ENCODE results near the gene PATL1. TPM values are rescaled to one million over a fixed set of nuclear protein-coding genes. Genes with fewer than 3 reads are reported as not detected.

Gene PATL1
- total RNA-seq, 4 donors from 2014 or later = 3.5 to 43.0 (median 17.3) TPM

GRCh38 chr11:59666969-59667368, 1.9 kb downstream of the PATL1 start:
- no peak for TF ChIP-seq POLR2A (IDR thresholded peaks at IDR 0.05)
- no peak for TF ChIP-seq CTCF (IDR thresholded peaks at IDR 0.05)
- Histone ChIP-seq H3K27ac (peak overlapping the region; percentile 95 to 98), H3K36me3 (no peaks in the 10 kb centered on the region), H3K4me3 (no peak overlapping the region), H3K9me3 (no peaks in the 10 kb centered on the region), H3K27me3 (no peaks in the 10 kb centered on the region), H3K4me1 (peaks cover 0 to 8% of the 10 kb centered on the region in 2 donors)
- DNase-seq = no peak
- intact Hi-C loops (cut with DNase I; ENCODE audit: low total_unique reads) = loop anchor here (10.0 kb wide), 1 partner anchor 52 kb away; the partner anchor contains the start of gene OSBP

- Histone ChIP-seq H3K27ac (no peak overlapping the region), H3K27me3 (no peaks in the 10 kb centered on the region), H3K9me3 (no peaks in the 10 kb centered on the region), H3K4me1 (peaks cover 0 to 4% of the 10 kb centered on the region in 2 donors), H3K36me3 (no peaks in the 10 kb centered on the region), H3K4me3 (no peak overlapping the region)
- no peak for DNase-seq
- no peak for TF ChIP-seq CTCF (IDR thresholded peaks at IDR 0.05)
- no peak for TF ChIP-seq POLR2A (IDR thresholded peaks at IDR 0.05)
- intact Hi-C loops (cut with DNase I; ENCODE audit: low total_unique reads) = loop anchor here (10.0 kb wide), 1 partner anchor 46 kb away; the partner anchor contains the start of gene OSBP
Observed at GRCh38 chr11:59660621-59661020, 8.2 kb downstream of the PATL1 start.

GRCh38 chr11:59659981-59660380, 8.9 kb downstream of the PATL1 start:
- TF ChIP-seq CTCF (IDR thresholded peaks at IDR 0.05) = no peak
- no peak for TF ChIP-seq POLR2A (IDR thresholded peaks at IDR 0.05)
- H3K27me3 ChIP-seq = no peaks in the 10 kb centered on the region
- no peak overlapping the region for H3K4me3 ChIP-seq
- intact Hi-C loops (cut with DNase I; ENCODE audit: low total_unique reads) = loop anchor here (10.0 kb wide), 1 partner anchor 45 kb away; the partner anchor contains the start of gene OSBP
- H3K9me3 ChIP-seq = no peaks in the 10 kb centered on the region
- H3K27ac ChIP-seq = no peak overlapping the region
- DNase-seq = no peak
- no peaks in the 10 kb centered on the region for H3K36me3 ChIP-seq
- H3K4me1 ChIP-seq = peaks cover 0 to 4% of the 10 kb centered on the region in 2 donors

GRCh38 chr11:59658036-59658435, 10.8 kb downstream of the PATL1 start:
- H3K27me3 ChIP-seq = no peaks in the 10 kb centered on the region
- H3K27ac ChIP-seq = no peak overlapping the region
- H3K4me1 ChIP-seq = peaks cover 0 to 4% of the 10 kb centered on the region in 2 donors
- no peaks in the 10 kb centered on the region for H3K36me3 ChIP-seq
- no peak overlapping the region for H3K4me3 ChIP-seq
- intact Hi-C loops (cut with DNase I; ENCODE audit: low total_unique reads) = no loop called here
- no peaks in the 10 kb centered on the region for H3K9me3 ChIP-seq
- TF ChIP-seq POLR2A (IDR thresholded peaks at IDR 0.05) (no peak), CTCF (IDR thresholded peaks at IDR 0.05) (no peak)
- no peak for DNase-seq

GRCh38 chr11:59654893-59655292, 13.9 kb downstream of the PATL1 start:
- H3K36me3 ChIP-seq = no peaks in the 10 kb centered on the region

More at GRCh38 chr11:59654893-59655292, 13.9 kb downstream of the PATL1 start:
- Histone ChIP-seq H3K4me1 (no peaks in the 10 kb centered on the region), H3K27ac (no peak overlapping the region), H3K4me3 (no peak overlapping the region), H3K9me3 (no peaks in the 10 kb centered on the region), H3K27me3 (no peaks in the 10 kb centered on the region)
- no peak for DNase-seq
- intact Hi-C loops (cut with DNase I; ENCODE audit: low total_unique reads) = no loop called here
- no peak for TF ChIP-seq POLR2A (IDR thresholded peaks at IDR 0.05)
- no peak for TF ChIP-seq CTCF (IDR thresholded peaks at IDR 0.05)

Measured in uterus (tissue), 4 donors.